NK-92 (cell line): ENCODE data around the gene ZNF681.
"Not testable (repeated sequence)": the region's sequence is repeated elsewhere in the genome, so short reads cannot be mapped to it uniquely, and the experiment has no call there.

ENCODE experiments used
- DNase-seq: peaks from one replicate; lab custom pipeline; 2025; ENCODE audit not compliant: unreplicated experiment; lab: John Stamatoyannopoulos, UW

The ZNF681 gene

GRCh38 chr19:23698711-23699520 is 59.8 kb downstream of the ZNF681 start:
- no peak for DNase-seq

GRCh38 chr19:23692937-23693336 is 65.8 kb downstream of the ZNF681 start:
- not testable (repeated sequence) for DNase-seq
